NCI-H1105 treated with DMSO at 0.1 percent for 48 hours (cell line): ENCODE data around the gene CD86.
"Not testable (repeated sequence)": the region's sequence is repeated elsewhere in the genome, so short reads cannot be mapped to it uniquely, and the experiment has no call there.

Source experiments
- DNase-seq: peaks from one replicate; lab custom pipeline; 2025; lab: John Stamatoyannopoulos, UW

The CD86 gene, protein sequence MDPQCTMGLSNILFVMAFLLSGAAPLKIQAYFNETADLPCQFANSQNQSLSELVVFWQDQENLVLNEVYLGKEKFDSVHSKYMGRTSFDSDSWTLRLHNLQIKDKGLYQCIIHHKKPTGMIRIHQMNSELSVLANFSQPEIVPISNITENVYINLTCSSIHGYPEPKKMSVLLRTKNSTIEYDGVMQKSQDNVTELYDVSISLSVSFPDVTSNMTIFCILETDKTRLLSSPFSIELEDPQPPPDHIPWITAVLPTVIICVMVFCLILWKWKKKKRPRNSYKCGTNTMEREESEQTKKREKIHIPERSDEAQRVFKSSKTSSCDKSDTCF

DNA sequence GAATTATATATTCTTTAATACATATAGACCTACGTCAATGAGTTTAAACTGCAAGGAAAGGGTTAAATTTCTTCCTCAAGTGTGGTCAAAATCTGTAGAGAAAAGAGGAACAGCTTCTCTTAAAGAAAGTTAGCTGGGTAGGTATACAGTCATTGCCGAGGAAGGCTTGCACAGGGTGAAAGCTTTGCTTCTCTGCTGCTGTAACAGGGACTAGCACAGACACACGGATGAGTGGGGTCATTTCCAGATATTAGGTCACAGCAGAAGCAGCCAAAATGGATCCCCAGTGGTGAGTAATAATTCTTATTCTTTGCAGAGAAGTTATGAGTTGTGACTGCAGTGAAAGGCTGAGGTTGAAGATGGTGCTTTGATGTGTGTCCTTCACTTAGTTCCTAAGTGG, at the start of gene CD86:
CD86 (plus strand) TSS at position 148 of the 400 bp plus-strand sequence; CDS start at position 276, 128 bp downstream.
- DNase-seq, result no peak

DNA sequence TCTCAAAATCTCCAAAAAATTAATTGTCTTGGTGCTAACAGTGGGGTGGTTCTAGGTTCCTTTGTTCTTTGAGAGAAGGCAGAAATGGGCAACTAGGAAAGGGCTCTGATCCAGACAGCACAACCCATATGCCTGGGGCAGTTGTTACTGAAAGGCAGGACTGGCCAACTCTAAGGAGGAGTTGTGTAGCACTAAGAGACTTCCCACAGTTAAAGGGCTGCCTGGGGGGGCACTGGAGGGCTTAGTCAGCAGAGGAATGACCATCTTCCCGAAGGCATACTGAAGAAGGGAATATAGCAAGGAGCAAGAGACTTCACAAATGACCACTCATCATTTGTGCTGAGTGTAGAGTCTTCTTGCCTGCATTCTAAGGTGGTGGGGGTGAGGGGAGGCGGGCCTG, 48.9 kb upstream of the CD86 start:
- DNase-seq, result no peak

DNA sequence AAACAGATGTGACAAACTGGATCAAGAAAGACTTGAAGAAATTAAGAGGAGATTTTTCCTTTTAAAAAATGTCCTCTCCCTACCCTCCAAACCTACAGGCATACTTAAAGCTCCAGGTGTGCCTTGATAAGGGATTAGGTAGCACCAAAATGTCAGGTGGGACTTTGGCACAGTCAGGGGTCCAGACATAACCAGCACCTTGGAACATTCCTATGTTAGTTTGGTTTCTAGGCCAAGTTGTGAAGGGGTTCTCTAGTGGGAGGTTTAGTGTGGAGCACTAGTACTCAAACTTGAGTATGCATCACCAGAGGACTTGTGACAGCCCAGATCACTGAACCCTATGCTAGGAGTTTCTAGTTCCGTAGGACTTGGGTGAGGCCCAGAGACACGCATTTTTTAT, 47.0 kb upstream of the CD86 start:
- DNase-seq, result no peak

DNA sequence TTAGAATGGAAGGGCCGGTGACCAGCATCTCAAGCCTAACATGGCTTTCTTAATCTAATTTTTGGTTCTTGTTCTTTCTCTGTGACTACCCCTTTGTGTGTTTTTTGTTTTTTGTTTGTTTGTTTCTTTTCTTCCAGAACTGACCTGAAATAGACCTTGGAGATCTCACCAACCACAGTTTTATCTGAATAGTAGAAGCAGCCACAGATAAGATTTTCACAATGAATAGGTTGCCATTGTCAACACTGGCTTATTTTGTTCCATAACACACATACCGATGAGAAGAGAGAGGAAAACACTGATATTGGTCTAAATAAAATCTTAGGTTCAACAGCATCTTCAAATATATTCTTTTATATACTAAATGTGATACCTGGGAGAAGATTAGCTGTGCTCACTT, 44.7 kb upstream of the CD86 start:
- no peak for DNase-seq

DNA sequence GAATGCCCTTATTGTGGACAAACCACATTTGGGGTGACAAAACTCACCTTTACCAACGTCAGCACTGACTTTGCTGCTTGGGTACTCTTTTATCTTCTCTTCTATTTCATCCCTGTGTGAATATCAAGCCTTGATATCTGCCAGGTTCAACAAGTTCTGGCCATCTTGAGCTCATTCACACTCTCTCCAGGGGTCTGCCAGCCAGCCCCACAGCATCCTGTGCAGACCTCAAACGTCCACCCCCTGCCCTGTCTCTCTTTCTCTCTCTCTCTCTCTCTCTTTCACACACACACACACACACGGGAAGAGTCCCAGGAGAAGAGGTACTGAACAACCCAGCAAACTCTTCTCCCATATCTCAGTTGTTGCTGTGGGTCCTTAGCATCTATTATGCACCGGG, 43.8 kb upstream of the CD86 start:
- DNase-seq, result no peak

DNA sequence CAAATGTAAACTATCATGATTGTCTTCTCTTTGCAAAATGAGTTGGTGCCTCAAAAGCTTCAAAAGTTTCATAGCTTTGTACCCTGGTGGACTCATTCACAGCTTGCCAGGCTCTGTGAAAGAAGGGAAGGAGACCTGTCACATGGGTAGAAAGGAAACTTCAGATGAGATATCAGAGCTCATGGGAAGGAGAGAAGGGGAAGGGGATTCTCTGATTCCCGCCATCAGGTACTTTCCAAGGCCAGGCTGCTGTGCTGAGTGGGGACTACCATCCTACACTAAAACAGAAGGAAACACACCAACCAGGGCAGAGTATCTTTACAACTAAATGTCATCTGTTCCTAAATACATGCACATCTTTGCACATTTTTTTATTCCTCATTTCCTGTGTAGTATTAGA, 42.3 kb upstream of the CD86 start:
- DNase-seq, result no peak

DNA sequence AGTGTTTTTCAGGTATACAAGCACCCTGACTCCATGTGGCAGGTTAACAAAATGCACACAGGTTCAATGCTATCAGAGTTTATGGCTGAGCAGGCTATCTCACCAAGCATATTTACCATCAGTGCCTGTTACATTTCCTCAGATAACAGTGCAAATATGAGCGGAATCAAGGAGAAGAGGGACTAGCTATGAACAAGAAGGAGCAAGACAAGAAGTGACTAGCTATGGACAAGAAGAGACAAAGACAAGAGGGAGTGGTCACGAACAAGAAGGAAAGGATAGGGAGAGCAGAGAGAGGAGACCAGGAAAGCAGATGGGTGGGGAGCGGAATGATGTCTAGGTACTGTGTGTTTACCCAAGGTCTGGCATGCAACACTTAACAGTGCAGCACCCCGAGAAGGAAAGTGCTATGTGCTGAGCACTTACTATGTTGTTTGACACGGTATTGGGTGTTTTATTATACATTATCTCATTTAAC, 41.7 kb upstream of the CD86 start:
- DNase-seq, result no peak

DNA sequence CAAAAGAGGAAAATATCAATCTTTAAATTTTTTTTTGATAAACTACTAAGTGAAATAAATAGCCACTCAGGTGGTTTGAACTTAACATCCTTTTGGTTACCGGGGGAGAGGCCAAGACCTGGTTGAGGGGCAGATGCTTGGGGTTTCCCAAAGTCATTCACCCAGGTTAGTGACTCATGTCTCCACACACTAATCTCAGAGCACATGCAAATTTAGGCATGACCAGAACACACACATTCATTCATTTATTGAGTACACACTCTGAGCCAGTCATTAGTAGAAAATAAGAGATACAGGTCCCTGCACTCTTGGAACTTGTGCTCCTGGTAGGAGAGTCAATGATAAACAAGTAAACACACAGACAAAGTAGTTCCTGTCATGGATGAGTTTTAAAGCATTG, 40.4 kb upstream of the CD86 start:
- DNase-seq, result no peak

DNA sequence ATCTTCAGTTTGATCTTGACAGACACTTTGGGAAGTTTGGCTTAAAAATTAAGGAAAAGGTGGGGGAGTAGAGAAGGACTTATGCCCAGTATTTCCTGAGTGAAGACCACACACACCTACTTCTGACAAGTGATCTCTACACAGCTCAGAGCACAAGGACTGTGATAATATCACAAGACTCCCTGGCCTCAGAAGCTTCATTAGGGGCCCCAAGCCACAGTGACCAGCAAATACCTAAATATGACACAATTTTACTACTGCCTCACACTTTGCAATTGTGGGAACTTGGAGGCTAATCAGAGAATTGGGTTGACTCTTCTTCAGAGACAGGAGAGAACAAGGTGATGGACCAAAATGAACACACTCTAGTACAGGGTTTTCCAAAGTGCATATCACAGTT, 35.7 kb upstream of the CD86 start:
- DNase-seq, result no peak

DNA sequence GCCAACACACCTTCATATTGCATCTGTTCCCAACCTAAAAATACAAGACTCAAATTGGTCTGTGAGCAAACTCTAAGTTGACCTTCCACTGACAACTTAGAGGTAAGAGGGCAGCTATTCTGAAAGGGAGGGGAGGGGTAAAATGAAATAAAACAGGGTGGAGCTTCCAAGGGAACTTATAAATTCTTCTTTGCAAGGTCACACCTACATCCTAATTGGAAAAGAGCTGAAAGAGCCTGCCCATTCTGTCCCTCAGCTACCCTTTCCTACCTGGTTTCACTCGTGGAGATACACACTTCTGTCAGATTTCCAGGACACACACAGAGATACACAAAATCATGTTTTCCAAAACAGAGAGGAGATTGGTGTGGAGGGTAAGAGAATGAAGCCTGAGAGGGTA, 34.1 kb upstream of the CD86 start:
- no peak for DNase-seq

DNA sequence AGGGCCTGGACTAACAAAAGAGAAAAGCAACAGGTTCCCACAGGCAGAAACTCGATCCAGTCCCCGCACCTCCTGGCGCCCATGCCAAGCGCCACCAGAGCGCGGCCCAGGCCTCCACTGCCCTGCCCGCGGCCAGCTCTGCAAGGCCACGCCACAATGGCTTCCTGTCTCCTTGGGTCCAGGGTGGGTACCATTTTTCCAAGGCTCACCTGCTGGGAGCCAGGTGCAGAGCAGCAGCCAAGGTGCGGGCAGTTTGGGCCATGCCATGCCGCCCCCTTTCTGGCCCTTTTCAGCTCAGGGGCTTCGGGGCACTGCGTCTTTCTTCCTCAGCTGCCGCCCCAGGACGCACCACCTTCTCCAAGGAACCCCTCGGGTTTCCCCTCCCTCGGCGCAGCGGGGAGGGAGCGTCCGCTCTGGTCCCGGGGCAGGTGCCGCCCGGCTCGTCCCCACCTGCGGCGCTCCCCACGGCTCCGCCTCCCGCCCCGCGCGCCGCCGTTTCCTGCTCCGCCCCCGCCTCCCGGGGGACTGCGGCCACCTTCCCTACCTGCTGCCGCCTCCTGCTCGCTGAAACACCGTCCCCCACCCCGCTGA, 33.3 kb upstream of the CD86 start, which contains the start of gene ILDR1:
ILDR1 (minus strand) TSS at position 437 of the 591 bp plus-strand sequence; CDS start at position 267, 170 bp downstream.
- DNase-seq, result peak; percentile 85

DNA sequence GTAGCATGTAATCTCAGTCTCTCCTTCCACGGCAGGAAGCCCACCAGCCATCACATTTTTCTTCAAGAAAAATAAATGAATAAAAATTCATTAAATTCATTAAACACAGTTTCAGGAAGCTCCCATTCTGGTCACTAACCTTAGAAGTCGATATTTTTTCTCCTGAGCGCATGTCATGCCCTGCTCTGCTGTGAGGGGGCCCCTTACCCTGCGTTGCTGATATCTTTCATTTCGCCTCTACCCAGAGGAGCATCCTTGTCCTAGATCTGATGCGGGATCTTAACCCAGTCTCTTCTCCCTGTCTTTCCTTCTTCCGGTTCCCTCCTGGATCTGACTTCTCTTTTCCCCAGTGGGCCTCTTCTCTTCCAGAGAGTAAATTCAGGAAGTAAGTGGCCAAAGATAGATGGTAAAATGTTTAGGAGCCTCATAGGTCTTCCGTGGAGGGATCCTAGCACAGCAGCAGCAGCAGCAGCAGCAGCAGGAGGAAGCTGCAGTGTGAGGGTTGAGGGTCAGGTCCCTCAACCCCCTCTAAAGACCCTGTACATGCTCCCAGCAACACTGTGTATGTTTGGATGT, 31.7 kb upstream of the CD86 start:
- no peak for DNase-seq

DNA sequence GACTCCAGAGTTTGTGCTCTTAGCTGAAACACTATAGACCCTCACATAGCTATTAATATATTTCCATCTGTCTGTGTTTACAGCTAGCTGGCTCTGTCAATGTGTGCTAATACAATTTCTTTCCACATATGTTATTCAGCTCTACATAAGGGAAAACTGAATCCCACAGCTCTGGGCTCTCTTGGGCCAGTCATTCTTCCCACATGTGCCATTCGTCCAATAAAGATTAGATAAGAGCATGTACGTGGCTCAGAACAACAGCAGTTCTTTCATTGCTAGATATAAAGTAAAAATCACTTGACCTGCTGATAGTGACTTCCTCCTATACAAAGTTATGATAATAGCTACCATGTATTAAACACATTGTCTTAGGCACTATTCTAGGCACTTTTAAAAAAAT, 30.4 kb upstream of the CD86 start:
- no peak for DNase-seq

DNA sequence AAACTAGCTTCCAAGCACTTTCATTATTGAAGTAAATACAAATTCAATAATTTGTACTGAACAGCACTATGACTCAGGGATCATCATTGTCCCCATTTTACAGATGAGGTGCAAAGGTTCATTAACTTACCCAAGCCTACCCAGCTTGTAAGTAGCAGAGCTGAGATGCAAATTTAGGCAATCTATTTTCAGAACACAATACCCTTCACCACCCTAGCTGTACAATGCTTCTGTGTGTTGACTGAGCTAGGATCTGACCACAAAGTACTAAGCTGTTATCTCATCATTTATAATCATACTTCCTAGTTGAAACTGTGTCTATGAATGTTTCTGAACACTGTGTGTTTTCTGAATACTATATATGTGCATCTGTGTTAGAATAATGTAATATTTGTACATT, 29.9 kb upstream of the CD86 start:
- no peak for DNase-seq

DNA sequence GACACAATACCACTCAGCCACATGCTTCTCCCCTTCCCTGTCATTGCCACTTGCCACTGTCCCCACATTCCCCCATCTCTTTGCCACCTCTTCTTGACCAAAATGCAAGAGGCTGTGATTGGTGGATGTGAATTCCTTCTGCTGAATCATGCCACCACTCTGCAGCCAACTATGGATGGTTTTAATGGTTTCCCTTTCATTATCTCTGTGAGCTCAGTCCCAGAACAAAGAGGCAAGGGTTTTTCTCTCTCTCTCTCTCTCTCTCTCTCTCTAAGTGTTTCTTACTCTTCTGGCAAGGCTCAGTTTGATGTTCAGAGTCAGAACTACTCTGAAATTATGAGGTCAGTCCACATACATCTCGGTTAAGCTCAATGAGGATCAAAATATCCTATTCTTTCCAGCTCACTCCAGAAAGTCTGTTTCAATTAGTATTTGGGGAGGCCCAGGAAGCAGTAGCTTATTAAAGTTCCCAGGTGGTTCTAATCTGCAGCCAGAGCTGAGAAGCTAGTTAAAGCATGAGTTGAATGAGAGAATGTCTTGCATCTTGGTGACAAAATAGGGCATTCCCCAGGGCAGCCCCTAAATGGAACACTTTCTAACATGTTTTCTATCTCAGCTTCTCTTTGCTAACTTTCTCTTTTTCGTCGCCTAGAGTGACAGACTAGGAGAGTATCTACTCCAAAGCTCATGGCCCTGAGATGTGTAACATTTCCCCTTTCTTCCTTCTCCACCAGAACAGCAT, 24.6 kb upstream of the CD86 start:
- DNase-seq, result no peak

DNA sequence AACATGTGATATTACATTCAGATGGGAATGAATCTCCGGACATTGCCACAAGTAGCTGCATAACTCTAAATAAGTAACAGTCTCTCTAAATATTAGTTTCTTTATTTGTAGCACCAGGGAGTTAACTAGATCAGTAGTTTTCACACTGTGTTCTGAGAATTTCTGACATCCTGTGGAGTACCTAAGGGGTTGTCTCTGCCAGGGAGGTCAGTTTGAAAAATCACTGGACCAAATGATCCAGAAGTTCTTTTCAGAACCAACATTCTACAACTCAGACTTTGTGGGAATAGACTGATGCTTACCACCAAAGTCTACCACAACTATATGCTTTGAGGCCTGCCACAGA, 24.1 kb upstream of the CD86 start:
- no peak for DNase-seq

DNA sequence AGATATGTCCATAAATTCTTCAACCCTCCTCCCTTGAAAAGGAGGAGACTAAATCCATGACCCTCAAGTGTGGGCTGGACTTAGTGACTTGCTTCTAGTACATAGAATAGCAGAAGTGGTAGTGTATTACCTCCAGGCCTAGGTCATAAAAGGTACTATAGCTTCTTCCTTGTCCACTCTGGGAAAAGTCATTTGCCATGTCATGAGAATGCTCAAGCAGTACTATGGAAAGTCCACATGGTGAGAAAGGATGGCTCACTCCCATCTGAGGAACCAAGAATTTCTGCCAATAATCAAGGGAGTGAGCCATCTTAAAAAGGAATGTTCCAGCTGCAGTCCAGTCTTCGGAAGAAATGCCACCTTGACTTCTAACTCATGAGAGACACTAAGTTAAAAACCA, 22.6 kb upstream of the CD86 start:
- DNase-seq, result no peak

DNA sequence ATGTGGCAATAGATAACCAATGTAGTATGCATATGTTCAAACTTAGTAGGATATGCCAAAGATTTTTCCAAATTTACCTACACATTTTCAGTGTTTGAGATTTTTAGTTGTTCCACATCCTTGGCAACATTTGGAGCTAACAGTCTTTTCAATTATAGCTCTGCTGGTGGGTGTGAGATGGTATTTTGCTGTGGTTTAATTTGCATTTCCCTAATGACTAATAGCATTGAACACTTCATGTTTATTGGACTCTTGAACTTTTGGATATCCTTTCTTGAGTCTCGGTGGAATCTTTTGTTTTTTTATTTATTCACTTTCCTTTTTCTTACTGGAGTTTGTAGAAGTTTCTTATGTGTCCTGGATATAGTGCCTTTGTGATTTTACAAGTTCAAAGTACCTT, 22.1 kb upstream of the CD86 start:
- no peak for DNase-seq

DNA sequence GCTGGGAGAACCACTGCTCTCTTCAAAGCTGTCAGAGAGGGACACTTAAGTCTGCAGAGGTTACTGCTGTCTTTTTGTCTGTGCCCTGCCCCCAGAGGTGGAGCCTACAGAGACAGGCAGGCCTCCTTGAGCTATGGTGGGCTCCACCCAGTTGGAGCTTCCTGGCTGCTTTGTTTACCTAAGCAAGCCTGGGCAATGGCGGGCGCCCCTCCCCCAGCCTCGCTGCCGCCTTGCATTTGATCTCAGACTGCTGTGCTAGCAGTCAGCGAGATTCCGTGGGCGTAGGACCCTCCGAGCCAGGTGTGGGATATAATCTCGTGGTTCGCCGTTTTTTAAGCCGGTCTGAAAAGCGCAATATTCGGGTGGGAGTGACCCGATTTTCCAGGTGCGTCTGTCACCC, 7.9 kb upstream of the CD86 start:
- not testable (repeated sequence) for DNase-seq

DNA sequence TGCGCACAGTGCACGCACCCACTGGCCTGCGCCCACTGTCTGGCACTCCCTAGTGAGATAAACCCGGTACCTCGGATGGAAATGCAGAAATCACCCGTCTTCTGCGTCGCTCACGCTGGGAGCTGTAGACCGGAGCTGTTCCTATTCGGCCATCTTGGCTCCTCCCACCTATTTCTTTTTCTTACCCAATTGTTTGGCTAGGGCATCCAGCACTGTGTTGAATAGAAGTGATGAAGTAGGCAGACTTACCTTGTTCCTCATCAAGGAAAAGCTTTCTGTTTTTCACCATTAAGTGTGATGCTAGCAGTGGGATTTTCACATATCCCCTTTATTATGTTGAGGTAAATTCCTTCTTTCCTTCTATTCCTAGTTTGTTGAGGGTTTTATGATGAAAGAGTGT, 7.4 kb upstream of the CD86 start:
- not testable (repeated sequence) for DNase-seq

DNA sequence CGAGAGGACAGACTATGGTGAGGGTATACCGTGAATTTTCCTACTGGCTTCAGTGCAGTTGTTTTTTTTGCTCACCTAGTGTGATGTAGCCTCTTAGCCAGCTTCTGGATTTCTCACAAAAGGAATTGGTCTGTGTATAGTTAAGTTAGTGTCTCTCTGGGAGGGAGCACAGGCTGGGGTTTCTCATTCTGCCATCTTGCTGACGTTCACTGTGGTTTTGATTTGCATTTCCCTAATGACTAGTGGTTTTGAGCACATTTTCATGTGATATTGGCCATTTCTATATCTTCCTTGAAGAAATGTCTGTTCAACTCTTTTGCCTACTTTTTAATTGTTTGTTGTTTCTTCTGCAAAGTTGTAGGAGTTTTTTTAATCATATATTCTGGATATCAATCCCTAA, 2.2 kb upstream of the CD86 start:
- DNase-seq, result no peak

DNA sequence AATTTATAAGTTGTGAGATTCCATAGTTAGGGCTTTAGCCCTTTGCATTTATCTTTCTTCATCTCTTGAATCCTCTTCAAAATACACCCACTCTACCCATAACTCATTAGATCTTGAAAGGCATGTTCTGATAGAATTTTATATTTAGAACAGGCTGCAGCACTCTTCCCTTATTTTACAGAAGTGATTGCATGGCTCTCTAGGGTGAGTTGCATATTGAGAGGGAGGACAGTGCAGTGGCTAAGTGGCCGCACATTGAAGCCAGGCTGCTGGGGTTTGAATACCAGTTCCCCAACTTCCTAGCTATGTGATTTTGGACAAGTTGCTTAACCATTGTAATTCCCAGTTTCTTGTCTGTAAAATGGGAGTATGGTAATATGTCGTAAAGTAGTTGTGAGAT, 2.5 kb downstream of the CD86 start:
- DNase-seq, result no peak

DNA sequence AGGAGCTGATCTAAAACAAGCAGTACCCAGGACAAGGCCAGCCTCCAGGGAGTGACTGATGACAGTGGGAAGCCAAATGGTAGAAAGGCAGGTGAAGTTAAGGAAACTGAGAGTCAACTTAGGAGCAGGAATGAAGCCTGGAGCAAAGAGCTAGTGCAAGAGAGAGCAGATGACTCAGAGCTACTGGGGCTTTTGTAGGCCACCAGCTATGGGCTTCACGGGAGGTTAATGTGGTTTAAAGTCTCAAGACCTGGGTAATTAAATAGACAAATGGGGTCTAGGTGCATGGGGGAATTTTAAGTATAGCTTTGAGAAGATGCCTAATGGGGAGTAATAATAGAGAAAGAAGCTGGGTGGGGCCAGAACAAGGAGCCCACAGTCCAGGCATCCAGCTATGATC, 3.1 kb downstream of the CD86 start:
- no peak for DNase-seq
